Small intestine (tissue), 7 donors: Measurements from ENCODE around the gene TPSB2. TPM values are rescaled to one million over a fixed set of nuclear protein-coding genes. Genes with fewer than 3 reads are reported as not detected.
"Not testable (repeated sequence)": the region's sequence is repeated elsewhere in the genome, so short reads cannot be mapped to it uniquely, and the experiment has no call there.

Source experiments
- DNase-seq, 2 donors: peaks; one replicate each; pipeline versions ENCODE4 v3.0.0 to v3.0.0-alpha.2; 2013
- FAIRE-seq: peaks from 2 replicates; lab custom pipeline; 2012; peaks lifted over from hg19 to GRCh38; lab: Jason Lieb, UNC
- H3K27ac ChIP-seq, 3 donors: one replicate each; pipeline ENCODE4 v1.5.1; 2013; ENCODE audit warnings: low read length in 2 of 3, mild to moderate bottlenecking in 2 of 3, control low read depth in 1 of 3, inconsistent platforms in 1 of 3, low read depth in 1 of 3, moderate library complexity in 1 of 3
- H3K27me3 ChIP-seq, 3 donors: one replicate each; pipeline ENCODE4 v1.6.1; 2013; ENCODE audit warnings: low read length in 3 of 3, inconsistent platforms in 1 of 3; ENCODE audit not compliant: control insufficient read depth in 3 of 3, insufficient read depth in 3 of 3
- H3K36me3 ChIP-seq, 3 donors: one replicate each; pipeline ENCODE4 v1.6.1; 2013; ENCODE audit warnings: low read length in 3 of 3, inconsistent platforms in 1 of 3, low read depth in 1 of 3, mild to moderate bottlenecking in 1 of 3, moderate library complexity in 1 of 3; ENCODE audit not compliant: control insufficient read depth in 3 of 3, insufficient read depth in 2 of 3
- H3K4me1 ChIP-seq, 3 donors: one replicate each; pipeline ENCODE4 v1.6.1; 2013; ENCODE audit warnings: low read length in 2 of 3, inconsistent platforms in 1 of 3, low read depth in 1 of 3, mild to moderate bottlenecking in 1 of 3, moderate library complexity in 1 of 3; ENCODE audit not compliant: control insufficient read depth in 3 of 3, insufficient read depth in 2 of 3
- H3K4me3 ChIP-seq, 3 donors: one replicate each; pipeline ENCODE4 v1.5.1; 2013; ENCODE audit warnings: low read length in 3 of 3, control low read depth in 1 of 3, inconsistent platforms in 1 of 3, low read depth in 1 of 3, mild to moderate bottlenecking in 1 of 3, moderate library complexity in 1 of 3
- H3K9me3 ChIP-seq, 2 donors: one replicate each; pipeline ENCODE4 v1.6.1; 2013; ENCODE audit warnings: low read depth in 1 of 2, low read length in 1 of 2; ENCODE audit not compliant: control insufficient read depth in 2 of 2, insufficient read depth in 1 of 2
- WGBS, 3 donors: extraction: QIAGEN DNeasy Blood & Tissue Kit; methylation state at CpG; one replicate each; pipeline ENCODE4 v1.1.7; 2013; 5-methylcytosine and 5-hydroxymethylcytosine counted together
- polyA plus RNA-seq, 4 donors: library from polyadenylated mRNA; stranded (reverse) in 3 of 4; unstranded in 1 of 4; fragments of 200-250 nt in 3 of 4; fragments of 120-200 nt in 1 of 4; gene quantifications; one replicate each; pipeline versions ENCODE4 v1.2.1 to v1.2.3, GENCODE V29; 2013
- donor health status: healthy with polysubstance abuse.
- donor health status: control.
- donor health status: control.
- donor health status: Bipolar disorder and iron deficiency.
- donor health status: healthy.

Gene TPSB2
- polyA plus RNA-seq, 4 donors: 0.47 to 58.7 (median 20.5) TPM

DNA sequence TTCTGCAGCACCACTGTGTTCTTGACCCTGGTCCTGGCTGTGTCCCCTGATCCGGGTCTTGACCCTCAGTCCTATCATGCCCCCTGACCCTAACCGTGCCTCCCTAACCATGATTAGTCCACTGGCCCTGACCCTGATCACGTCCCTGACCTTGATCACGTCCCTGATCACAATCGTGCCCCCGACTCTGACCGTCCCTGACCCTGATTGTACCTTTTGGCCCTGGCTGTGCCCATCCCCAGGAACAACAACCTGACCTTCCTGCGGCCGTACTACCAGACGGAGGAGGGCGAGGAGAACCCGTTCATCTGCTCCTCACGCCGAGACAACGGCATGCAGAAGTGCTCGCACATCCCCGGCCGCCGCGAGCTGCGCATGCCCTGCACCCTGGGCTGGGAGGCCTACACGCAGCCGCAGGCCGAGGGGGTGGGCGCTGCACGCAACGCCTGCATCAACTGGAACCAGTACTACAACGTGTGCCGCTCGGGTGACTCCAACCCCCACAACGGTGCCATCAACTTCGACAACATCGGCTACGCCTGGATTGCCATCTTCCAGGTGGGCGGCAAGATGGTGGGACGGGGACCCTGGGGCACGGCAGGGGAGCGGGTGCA lies 29.9 kb downstream of the TPSB2 start:
- DNase-seq: no peak
- Histone ChIP-seq H3K36me3 (peaks cover 0 to 7% (median 0%) of the 10 kb centered on the region in 3 donors), H3K27me3 (no peaks in the 10 kb centered on the region), H3K27ac (no peak overlapping the region), H3K9me3 (no peaks in the 10 kb centered on the region), H3K4me3 (no peak overlapping the region), H3K4me1 (no peaks in the 10 kb centered on the region)
- FAIRE-seq: no peak
- 90 to 93% (median 92%) methylated on average over 38 of the region's 38 CpGs for whole genome bisulfite sequencing, 3 donors

GRCh38 chr16:1199347-1200013 lies 30.5 kb downstream of the TPSB2 start:
- DNase-seq (no peak), FAIRE-seq (no peak)
- Histone ChIP-seq H3K27me3 (no peaks in the 10 kb centered on the region), H3K4me3 (no peak overlapping the region), H3K36me3 (peaks cover 0 to 7% (median 0%) of the 10 kb centered on the region in 3 donors), H3K27ac (no peak overlapping the region), H3K9me3 (no peaks in the 10 kb centered on the region), H3K4me1 (peaks cover 0 to 2% (median 0%) of the 10 kb centered on the region in 3 donors)
- WGBS, 3 donors: 68 to 79% (median 75%) methylated on average over 10 to 15 of the region's 19 CpGs

DNA sequence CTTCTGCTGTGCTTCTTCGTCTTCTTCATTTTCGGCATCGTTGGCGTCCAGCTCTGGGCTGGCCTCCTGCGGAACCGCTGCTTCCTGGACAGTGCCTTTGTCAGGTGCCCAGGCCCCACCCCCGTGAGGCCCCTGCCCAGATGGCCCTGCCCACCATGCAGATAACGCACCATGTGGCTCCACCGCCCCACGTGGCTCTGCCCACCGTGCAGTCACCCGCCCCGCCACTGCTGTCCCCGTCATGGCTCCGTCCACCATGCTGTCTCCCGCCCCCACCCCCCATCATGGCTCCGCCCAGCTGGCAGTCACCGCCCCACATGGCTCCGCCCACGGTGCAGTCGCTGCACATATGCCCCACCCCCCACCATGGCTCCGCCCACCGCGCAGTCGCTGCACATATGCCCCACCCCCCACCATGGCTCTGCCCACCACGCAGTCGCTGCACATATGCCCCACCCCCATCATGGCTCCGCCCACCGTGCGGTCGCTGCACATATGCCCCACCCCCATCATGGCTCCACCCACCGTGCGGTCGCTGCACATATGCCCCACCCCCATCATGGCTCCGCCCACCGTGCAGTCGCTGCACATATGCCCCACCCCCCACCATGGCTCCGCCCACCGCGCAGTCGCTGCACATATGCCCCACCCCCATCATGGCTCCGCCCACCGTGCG lies 31.2 kb downstream of the TPSB2 start:
- H3K36me3 ChIP-seq, FAIRE-seq, H3K4me3 ChIP-seq, H3K27ac ChIP-seq, H3K27me3 ChIP-seq, DNase-seq, H3K9me3 ChIP-seq, H3K4me1 ChIP-seq: not testable (repeated sequence)
- WGBS, 3 donors: 85 to 91% (median 86%) methylated on average over 29 to 44 of the region's 44 CpGs

DNA sequence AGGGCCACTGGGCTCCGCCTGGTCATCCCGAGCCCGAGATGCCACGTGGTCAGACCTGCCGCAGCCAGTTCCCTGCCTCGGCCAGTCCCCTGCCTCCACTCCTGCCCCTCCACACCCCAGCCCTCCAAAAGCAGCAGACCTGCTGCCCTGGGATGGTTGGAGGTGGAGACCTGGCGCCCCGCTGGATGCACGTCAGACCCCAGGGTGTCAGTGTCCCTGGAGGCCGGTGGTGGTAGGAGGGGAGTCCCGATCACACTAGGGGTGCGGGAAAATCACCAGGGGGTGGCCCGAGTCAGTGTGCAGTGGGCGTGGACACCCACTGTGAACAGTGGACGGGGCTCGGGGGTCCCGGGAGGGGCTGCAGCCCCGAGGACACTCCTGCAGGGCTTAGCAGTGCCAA lies 31.8 kb downstream of the TPSB2 start:
- Histone ChIP-seq H3K36me3 (peaks cover 0 to 7% (median 0%) of the 10 kb centered on the region in 3 donors), H3K4me1 (peaks cover 0 to 3% (median 0%) of the 10 kb centered on the region in 3 donors), H3K4me3 (no peak overlapping the region), H3K27me3 (no peaks in the 10 kb centered on the region), H3K9me3 (no peaks in the 10 kb centered on the region), H3K27ac (no peak overlapping the region)
- DNase-seq (no peak), FAIRE-seq (no peak)
- WGBS, 3 donors: 80 to 87% (median 85%) methylated on average over 17 to 18 of the region's 18 CpGs

DNA sequence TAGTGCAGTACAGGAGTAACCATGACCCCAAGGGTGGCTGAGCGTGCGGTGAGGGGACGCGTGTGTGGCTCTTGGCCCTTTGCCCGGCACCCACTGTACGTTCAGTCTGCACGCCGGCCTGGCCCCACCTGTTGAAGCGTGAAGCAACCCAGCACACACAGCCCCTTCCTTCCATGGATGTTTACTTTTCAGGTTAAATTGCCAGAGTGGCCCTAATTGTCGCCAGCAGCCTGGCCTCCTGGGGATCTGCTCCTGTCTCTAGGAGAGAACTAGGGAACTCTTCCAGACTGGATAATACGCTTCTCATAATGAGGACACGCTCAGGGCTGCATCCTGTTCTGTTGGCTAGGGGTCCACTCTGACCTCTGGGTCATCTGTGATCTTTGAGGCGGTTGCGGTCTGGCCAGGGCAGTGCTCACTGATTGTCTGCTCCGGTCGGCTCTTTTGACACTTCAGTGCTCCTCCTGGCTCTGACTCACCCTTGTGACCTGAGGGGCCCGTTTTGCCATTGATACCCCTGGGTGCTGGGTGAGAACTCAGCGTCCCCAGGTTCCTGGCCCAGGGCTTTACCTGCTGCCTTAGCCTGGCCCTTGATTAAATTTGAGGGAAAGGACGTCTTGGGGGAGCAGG lies 32.6 kb downstream of the TPSB2 start:
- no peaks in the 10 kb centered on the region for H3K27me3 ChIP-seq
- 51 to 67% (median 60%) methylated on average over 19 of the region's 19 CpGs for WGBS, 3 donors
- peaks cover 0 to 3% (median 0%) of the 10 kb centered on the region in 3 donors for H3K4me1 ChIP-seq
- FAIRE-seq (no peak), DNase-seq (no peak)
- no peaks in the 10 kb centered on the region for H3K9me3 ChIP-seq
- H3K36me3 ChIP-seq: peaks cover 0 to 8% (median 0%) of the 10 kb centered on the region in 3 donors
- H3K27ac ChIP-seq: no peak overlapping the region
- H3K4me3 ChIP-seq: no peak overlapping the region

GRCh38 chr16:1196494-1196893 lies 33.5 kb downstream of the TPSB2 start:
- peaks cover 0 to 3% (median 0%) of the 10 kb centered on the region in 3 donors for H3K4me1 ChIP-seq
- no peak for DNase-seq
- peaks cover 0 to 2% (median 0%) of the 10 kb centered on the region in 3 donors for H3K36me3 ChIP-seq
- H3K27me3 ChIP-seq: no peaks in the 10 kb centered on the region
- H3K9me3 ChIP-seq: no peaks in the 10 kb centered on the region
- H3K27ac ChIP-seq: no peak overlapping the region
- no peak overlapping the region for H3K4me3 ChIP-seq
- FAIRE-seq: no peak
- 64 to 71% (median 70%) methylated on average over 11 of the region's 11 CpGs for WGBS, 3 donors

DNA sequence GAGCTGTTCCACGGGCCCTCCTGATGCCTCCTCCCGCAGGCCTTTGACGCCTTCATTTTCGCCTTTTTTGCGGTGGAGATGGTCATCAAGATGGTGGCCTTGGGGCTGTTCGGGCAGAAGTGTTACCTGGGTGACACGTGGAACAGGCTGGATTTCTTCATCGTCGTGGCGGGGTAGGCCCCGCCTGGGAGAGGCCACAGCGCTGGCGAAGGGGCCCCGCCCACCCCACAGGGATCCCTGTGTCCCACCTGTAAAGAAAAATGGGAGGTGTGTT lies 34.7 kb downstream of the TPSB2 start:
- Histone ChIP-seq H3K4me3 (no peak overlapping the region), H3K4me1 (peaks cover 0 to 3% (median 0%) of the 10 kb centered on the region in 3 donors), H3K27ac (no peak overlapping the region), H3K9me3 (no peaks in the 10 kb centered on the region), H3K36me3 (peaks cover 0 to 2% (median 0%) of the 10 kb centered on the region in 3 donors), H3K27me3 (no peaks in the 10 kb centered on the region)
- no peak for FAIRE-seq
- no peak for DNase-seq
- WGBS, 3 donors: 50 to 68% (median 59%) methylated on average over 14 of the region's 14 CpGs

DNA sequence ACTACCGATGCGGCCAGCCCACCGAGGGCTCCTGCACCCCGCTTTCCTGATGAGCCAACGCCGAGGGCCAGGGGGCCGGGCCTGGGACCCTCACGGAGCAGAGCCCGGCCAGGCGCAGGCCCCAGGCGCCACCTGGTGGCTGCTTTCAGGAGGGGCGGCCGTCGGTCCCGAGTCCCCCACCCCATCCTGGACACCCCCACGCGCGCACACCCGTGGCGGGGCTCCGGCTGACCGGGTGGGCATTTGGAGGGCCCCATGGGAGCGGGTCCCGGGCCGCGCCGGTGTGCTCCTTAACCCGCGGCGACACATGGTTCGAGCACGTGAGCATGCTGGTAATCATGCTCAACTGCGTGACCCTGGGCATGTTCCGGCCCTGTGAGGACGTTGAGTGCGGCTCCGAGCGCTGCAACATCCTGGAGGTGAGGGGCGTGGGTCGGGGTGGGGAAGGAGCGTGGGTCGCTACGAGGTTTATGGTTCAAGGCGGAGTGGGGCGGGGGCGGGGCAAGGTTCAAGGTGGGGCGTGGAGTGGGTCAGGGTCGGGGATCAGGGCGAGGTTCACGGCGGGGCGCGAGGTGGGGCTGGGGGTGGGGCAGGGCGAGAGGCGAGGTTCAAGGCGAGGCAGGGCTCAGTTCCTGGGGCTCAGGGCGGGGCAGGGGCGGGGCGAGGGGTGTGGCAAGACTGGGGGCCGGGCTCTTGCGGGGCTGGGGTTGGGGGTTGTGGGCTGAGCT lies 35.2 kb downstream of the TPSB2 start:
- Histone ChIP-seq H3K4me3 (no peak overlapping the region), H3K4me1 (peaks cover 0 to 3% (median 0%) of the 10 kb centered on the region in 3 donors), H3K36me3 (peaks cover 0 to 2% (median 0%) of the 10 kb centered on the region in 3 donors), H3K27me3 (no peaks in the 10 kb centered on the region), H3K27ac (no peak overlapping the region), H3K9me3 (no peaks in the 10 kb centered on the region)
- WGBS, 3 donors: 13 to 28% (median 17%) methylated on average over 44 to 61 of the region's 61 CpGs
- peak; percentile 30 to 43 for DNase-seq
- no peak for FAIRE-seq
